HG03520 (cell line): ENCODE data around the gene LAMTOR4.
"Not testable (repeated sequence)": the region's sequence is repeated elsewhere in the genome, so short reads cannot be mapped to it uniquely, and the experiment has no call there.

ENCODE experiments used
- ATAC-seq: cut with Tn5 transposase; IDR thresholded peaks from one replicate; pipeline ENCODE4 v1.9.1; 2021; ENCODE audit warnings: mild to moderate bottlenecking, moderate library complexity; ENCODE audit not compliant: unreplicated experiment

Gene LAMTOR4

DNA sequence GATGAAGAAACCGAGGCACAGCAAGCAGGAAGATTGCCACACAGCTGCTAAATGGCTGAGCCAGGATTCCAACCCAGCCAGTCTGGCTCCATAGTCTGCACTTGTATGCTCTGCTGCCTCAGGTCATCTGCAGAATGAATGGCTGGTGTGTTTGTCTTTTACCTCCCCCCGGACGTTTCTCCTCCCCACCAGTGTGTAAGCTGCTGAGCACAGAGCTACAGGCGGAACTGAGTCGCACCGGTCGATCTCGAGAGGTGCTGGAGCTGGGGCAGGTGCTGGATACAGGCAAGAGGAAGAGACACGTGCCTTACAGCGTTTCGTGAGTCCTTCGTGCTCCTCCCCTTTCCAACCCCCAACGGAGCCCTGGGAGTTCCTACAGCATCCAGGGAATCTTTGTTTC, 26.7 kb upstream of the LAMTOR4 start:
- no peak for ATAC-seq

DNA sequence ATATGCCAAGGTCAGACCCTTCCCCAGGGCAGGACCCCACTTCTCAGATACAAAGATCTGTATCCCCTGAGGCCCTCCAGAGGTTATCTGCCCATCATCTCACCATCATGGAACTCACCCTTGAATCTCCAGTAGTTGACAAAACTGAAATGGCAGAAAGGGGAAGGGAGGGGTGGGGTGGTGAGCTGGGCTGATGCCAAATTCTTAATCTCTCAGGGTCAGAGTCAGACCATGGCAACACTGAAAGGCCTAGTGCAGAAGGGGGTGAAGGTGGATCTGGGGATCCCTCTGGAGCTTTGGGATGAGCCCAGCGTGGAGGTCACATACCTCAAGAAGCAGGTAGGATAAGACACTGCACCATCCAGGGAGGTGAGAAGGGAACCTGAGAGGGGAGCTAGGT, 26.1 kb upstream of the LAMTOR4 start:
- no peak for ATAC-seq

DNA sequence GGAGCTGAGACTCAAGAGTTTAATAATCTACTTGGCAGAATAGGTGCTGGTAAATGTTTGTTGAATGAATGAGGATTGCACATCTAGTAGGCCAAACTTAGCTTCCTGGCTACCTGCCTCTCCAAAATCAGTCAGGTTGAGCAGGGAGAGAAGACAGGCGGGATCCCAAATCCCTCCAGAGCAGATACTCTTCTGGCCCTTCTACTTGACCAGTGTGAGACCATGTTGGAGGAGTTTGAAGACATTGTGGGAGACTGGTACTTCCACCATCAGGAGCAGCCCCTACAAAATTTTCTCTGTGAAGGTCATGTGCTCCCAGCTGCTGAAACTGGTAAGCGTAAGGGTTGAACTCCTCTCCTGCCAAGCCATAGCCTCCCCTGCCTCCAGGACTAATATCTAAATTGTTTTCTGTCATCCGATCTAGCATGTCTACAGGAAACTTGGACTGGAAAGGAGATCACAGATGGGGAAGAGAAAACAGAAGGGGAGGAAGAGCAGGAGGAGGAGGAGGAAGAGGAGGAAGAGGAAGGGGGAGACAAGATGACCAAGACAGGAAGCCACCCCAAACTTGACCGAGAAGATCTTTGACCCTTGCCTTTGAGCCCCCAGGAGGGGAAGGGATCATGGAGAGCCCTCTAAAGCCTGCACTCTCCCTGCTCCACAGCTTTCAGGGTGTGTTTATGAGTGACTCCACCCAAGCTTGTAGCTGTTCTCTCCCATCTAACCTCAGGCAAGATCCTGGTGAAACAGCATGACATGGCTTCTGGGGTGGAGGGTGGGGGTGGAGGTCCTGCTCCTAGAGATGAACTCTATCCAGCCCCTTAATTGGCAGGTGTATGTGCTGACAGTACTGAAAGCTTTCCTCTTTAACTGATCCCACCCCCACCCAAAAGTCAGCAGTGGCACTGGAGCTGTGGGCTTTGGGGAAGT, 24.2 kb upstream of the LAMTOR4 start:
- ATAC-seq: no peak

DNA sequence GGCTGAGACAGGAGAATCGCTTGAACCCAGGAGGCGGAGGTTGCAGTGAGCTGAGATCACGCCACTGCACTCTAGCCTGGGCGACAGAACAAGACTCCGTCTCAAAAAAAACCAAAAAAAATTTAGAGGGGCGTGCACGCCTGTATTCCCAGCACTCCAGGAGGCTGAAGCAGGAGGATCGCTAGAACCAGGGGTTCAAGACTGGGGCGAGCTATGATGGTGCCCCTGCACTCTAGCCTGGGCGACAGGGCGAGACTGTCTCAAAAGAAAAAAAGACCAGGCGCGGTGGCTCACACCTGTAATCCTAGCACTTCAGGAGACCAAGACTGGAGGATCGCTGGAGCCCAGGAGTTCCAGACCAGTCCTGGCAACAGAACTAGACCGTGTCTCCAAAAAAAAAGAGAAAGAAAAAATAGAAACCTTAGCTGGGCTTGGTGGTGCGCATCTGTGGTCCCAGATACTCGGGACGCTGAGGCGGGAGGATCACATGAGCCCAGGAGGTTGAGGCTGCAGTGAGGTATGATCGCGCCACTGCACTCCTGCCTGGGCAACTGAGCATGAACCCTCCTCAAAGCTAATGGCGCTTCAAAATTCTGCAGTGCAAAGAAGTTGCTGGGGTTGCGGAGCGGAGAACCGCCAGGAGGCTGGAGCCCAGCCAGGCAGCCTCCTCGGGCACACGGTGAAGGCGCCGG, 22.3 kb upstream of the LAMTOR4 start:
- no peak for ATAC-seq

DNA sequence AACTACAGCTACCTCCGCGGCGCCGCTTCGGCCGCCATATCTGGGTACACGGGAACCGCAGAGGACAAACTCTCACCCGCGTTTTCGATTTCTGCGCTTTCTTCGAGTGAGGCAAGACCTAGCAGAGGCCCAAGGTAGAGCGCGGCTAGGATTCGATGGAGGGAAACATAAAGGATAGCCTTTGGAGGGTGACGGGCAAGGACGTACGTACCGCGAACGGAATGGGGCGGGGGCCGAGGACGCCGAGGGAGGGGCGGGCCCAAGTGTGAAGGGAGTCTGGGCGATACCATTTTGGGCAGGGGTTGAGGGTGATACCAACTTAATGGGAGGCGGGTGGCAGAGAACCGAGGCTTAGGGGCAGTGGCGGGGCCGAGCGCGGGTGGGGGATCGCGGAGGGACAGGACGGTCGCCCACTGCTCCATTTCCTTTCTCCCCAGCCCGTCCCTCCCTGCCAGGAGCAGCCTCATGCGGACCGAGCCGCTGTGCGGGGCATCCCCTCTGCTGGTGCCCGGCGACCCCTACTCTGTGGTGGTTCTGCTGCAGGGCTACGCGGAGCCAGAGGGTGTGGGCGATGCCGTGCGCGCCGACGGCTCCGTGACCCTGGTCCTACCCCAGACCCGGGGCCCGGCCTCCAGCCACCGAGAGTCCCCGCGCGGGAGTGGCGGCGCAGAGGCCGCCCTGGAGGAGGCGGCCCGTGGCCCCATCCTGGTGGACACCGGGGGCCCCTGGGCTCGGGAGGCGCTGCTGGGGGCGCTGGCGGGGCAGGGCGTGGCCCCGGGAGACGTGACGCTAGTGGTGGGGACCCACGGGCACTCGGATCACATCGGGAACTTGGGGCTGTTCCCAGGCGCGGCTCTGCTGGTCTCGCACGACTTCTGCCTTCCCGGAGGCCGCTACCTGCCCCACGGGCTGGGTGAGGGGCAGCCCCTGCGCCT, 21.5 kb upstream of the LAMTOR4 start, which contains the start of gene MBLAC1:
Gene MBLAC1 (plus strand): TSS at position 37 of the 935 bp plus-strand sequence. CDS start 429 bp downstream, at position 466.
- ATAC-seq: peak; percentile 42

DNA sequence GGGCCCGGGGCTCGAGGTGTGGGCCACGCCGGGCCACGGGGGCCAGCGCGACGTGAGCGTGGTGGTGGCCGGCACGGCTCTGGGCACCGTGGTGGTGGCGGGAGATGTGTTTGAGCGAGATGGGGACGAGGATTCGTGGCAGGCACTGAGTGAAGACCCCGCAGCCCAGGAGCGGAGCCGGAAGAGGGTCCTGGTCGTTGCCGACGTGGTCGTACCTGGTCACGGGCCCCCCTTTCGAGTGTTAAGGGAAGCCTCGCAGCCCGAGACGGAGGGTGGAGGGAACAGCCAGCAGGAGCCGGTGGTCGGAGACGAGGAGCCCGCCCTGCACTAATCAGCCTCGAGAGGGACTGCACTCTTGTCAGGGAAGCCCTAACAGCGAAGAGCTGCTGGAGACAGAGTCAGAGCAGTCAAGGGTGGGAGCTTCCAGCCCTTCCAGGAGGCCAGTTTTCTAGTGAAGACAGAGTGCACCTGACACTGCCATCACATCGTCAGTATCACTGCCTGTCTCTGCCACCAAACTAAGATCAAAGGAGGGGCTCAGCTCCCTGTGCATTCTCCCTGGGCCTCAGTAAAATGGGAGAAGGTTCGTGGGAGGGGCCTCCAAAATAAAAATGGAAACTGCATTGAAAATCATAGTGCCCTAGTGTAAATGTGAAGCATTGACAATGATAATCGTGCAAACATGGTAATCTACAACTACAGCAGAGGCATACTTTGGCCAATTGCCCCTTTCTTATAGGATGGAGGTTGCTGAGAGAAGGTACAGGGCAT, 20.7 kb upstream of the LAMTOR4 start:
- ATAC-seq: peak; percentile 4

DNA sequence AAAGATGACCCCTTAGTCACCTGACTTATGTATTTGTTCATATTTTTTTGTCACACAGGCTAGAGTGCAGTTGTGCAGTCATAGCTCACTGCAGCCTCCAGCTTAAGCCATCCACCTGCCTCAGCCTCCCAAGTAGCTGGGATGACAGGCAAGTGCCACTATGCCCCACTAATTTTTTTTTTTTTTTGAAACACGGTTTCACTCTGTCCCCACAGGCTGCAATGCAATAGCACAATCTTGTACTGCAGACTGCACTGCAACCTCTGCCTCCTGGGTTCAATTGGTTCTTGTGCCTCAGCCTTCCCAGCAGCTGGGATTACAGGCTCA, 20.1 kb upstream of the LAMTOR4 start:
- ATAC-seq: no peak

DNA sequence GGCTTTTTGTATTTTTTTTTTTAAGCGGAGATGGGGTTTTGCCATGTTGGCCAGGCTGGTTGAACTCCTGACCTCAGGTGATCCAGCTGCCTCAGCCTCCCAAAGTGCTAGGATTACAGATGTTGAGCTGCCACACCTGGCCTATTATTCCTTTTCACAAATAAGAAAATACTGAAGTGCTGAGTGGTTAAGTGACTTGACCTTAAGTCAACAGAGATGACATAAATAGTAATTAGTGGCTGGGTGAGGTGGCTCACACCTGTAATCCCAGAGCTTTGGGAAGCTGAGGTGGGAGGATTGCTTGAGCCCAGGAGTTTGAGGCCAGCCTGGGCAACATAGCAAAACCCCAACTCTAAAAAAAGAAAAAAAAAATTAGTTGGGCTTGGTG, 18.5 kb upstream of the LAMTOR4 start:
- ATAC-seq: not testable (repeated sequence)

DNA sequence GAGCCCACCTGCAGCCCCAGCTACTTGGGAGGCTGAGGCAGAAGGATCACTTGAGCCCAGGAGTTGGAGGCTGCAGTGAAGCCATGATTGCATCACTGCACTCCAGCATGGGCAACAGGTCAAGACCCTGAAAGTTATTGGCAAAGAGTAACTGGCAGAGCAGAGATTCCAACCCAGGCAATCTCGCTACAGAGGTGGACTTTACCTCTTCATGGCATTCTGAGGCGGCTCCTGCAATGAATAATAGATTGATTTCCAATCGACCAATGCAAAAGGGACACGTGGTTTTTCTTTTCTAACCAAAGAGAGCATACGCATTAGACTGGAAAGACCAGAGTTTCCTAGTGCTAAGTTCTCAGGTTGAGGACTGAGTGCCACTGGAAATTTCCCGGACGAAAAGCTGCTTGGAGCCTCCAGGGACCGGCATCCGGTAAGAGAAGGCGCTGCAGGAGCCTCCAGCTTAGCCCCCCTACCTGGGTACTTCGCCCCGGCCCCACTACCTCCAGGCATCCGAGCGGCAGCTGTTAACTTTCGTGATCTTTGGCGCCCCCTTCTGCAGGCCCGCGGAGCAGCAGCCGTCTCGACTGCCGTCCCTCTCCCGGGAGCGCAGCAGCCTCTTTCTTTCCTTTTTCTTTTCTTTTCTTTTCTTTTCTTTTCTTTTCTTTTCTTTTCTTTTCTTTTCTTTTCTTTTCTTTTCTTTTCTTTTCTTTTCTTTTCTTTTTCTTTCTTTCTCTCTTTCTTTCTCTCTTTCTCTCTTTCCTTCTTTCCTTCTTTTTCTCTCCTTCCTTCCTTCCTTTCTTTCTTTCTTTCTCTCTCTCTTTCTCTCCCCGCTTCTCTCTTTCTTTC, 17.9 kb upstream of the LAMTOR4 start:
- ATAC-seq: no peak

DNA sequence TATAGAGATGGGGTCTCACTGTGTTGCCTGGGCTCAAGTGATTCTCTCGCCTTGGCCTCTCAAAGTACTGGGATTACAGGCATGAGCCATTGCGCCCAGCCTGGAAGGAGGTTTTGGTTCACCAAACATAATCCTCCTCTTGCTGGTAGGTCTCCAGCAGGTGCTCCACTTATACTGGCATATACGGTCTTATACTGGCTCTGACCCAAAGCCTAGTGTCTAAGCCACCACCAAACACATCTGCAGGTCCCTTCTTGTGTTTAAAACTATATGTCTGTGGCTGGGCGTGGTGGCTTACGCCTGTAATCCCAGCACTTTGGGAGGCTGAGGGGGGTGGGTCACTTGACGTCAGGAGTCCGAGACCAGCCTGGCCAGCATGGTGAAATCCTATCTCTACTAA, 16.6 kb upstream of the LAMTOR4 start:
- ATAC-seq: no peak

DNA sequence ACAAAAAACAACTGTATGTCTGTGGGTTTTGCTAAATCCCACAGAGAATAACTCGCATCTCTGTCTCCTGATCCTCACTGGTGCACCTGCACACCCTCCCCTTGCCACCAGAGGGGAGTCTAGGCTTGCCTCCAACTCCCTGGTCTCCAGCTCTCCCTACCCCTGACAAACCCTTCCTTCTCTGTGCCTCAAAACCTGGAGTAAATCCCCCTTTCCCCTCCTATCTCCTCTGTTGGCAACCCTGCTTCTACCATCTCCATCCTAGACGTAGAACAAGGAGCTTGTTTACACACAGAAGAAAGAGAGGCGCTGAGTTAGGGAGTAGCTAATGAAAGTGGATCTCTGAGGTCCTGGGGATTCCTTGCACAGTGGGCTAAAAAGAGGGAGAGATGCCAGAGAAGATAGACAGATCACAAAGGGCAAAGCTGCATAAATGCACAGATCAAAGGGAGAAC, 16.0 kb upstream of the LAMTOR4 start:
- ATAC-seq: no peak

DNA sequence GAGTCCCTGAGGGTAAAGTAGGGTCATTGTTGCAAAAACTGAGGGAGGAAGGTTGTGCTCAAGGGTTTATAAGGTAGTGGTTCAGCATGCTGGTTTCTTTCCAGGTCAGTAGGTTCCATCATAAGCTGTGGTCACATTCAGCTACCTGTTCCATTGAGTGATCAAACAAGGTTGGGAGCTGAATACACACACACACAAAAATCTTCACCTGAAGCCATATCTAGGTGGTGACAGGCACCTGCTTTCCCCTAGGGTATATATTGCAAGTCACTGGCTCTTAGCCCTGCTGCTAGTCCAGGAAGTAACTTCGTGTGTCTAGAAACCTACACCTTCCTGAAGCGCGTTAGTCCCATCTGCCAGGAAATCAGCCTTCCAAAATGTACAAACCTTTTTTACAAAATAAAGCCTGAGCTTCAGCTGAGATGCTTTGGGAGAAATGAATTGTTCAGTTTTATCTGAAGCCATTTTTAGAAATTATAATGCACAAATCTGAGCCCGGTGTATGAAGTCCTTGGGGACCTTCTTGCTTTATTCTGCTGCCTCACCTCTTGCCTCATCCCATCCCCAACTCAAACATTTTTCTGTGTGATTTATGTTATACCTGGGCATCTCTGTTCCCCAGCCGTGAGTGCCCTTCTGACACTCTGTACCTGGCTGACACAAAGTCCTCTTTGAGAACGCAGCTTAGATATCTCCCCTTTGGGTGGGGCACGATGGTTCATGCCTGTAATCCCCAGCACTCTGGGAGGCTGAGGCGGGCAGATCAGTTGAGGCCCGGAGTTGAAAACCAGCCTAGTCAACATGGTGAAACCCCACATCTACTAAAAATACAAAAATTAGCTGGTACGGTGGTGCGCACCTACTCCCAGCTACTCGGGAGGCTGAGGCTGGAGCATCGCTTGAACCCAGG, 10.6 kb upstream of the LAMTOR4 start:
- ATAC-seq: no peak

DNA sequence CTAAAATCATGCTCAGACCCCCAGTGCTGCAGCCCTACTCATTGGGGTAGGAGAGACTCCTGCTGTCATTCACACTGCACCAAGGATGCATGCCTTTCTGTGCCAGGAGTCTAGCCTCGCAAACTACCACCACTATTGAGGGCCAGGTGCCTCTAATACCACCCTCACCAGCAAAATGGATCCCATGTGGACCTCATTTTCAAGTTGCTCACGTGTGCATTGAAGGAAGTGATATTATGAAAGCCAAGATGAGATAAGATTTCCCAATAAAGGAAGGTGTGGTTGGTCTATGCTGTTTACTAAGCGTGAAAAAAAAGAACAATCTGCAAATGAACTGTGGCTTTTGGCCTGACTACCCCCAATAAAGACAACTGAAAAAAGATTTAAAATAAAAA, 7.2 kb upstream of the LAMTOR4 start:
- ATAC-seq: no peak

DNA sequence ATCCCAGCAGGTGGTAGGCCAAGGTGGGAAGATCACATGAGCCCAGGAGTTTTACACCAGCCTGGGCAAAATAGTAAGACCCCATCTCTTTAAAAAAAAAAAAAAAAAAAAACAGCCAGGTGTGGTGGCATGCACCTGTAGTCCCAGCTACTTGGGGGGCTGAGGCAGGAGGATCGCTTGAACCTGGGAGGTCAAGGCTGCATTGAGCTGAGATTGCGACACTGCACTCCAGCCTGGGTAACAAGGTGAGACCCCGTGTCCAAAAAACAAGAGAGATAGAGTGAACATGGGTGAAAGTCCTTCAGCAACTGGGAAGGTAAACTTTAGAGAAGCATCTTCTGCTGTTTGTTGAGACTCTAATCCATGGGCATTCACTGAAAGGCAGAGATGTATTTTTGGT, 6.3 kb upstream of the LAMTOR4 start:
- no peak for ATAC-seq

DNA sequence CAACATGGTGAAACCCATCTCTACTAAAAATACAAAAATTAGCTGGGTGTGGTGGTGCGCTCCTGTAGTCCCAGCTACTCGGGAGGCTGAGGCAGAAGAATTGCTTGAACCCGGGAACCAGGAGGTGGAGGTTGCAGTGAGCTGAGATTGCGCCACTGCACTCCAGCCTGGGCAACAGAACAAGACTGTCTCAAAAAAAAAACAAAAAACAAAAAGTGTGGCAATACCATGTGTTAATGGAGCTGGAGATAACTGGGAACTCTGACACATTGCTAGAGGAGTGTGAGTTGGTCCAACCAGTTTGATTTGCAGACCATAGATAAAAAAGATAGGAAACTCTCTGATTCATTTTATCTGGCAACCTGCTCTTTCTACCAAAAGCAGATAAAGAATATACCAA, 2.4 kb upstream of the LAMTOR4 start:
- ATAC-seq: not testable (repeated sequence)

DNA sequence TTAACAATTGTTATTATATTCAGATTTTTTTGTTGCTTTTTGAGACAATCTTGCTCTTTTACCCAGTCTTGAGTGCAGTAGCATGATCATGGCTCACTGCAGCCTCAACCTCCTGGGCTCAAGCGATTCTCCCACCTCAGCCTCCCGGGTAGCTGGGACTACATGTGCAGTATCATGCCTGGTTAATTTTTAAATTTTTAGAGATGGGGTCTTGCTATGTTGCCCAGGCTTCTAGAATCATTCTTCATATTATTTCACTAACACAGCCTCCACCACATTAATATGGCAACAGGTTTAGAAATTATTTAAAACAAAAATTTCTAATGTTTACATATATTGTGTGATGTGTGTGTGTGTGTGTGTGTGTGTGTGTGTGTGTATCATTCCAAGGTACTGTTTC, 1.4 kb upstream of the LAMTOR4 start:
- ATAC-seq: no peak

DNA sequence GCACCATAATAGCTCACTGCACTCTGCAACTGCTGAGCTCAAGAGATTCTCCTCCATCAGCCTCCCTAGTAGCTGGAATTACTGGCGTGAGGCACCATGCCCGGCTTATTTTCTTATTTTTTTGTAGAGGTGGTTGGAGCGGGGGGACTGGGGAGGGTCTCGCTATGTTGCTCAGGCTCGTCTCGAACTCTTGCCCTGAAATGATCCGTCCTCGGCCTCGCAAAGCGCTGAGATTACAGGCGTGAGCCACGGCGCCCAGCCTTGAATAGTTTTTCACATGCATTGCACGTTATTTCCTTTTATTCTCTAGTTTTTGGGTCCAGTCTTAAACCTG, 526 bp upstream of the LAMTOR4 start:
- no peak for ATAC-seq

DNA sequence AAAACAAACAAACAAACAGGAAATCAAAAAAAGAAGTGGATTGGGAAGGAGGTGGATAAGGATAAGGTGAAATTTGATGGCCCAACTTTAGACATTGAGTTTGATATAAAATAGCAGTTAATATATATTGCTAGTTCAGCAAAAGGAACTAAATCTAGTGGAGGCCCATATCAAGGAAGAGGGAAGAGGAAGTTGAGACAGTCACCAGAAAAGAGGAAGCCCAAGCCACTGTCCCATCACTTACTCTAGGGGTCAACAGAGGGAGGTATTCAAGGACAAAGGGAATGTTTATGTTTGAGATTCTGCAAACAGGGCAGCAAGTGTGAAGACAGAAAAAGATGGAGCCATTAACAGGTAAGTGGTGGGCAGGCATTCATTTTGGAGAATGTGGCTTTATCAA, 3.7 kb downstream of the LAMTOR4 start:
- no peak for ATAC-seq
